Peyer's patch (tissue), 4 donors: Measurements from ENCODE around the gene BCL6B. TPM values are rescaled to one million over a fixed set of nuclear protein-coding genes. Genes with fewer than 3 reads are reported as not detected.

Source experiments
- DNase-seq, 3 donors: peaks; one replicate each; pipeline ENCODE4 v3.0.0-alpha.2; 2017 to 2019
- H3K27ac ChIP-seq, 4 donors: fragments of 200-600 bp; sonication (generic); one replicate each; pipeline ENCODE4 v1.5.1; 2016 to 2019
- H3K27me3 ChIP-seq, 2 donors: fragments of 200-600 bp; sonication (generic); one replicate each; pipeline ENCODE4 v1.5.1; 2019
- H3K36me3 ChIP-seq, 3 donors: fragments of 200-600 bp; sonication (generic); one replicate each; pipeline ENCODE4 v1.5.1; 2016 to 2019
- H3K4me1 ChIP-seq, 4 donors: fragments of 200-600 bp; sonication (generic); one replicate each; pipeline ENCODE4 v1.5.1; 2016 to 2019
- H3K4me3 ChIP-seq, 4 donors: fragments of 200-600 bp; sonication (generic); 1 replicate in 3 of 4; 2 replicates in 1 of 4; pipeline ENCODE4 v1.5.1; 2016 to 2019; ENCODE audit warnings: mild to moderate bottlenecking in 1 of 4
- H3K9me3 ChIP-seq, 4 donors: fragments of 200-600 bp; sonication (generic); one replicate each; pipeline ENCODE4 v1.5.1; 2016 to 2019; ENCODE audit warnings: mild to moderate bottlenecking in 1 of 4
- POLR2A ChIP-seq, 2 donors: fragments of 450-650 bp; IDR thresholded peaks; one replicate each; pipeline ENCODE4 v1.5.1; 2017; ENCODE audit warnings: antibody characterized with exemption in 2 of 2, mild to moderate bottlenecking in 2 of 2, moderate library complexity in 2 of 2
- total RNA-seq, 4 donors: library from RNA; depleted of rRNA; stranded (reverse); fragments of >200 nt; gene quantifications; one replicate each; pipeline ENCODE4 v1.1.0, GENCODE V29; 2016
- TF ChIP-seq, protein P1 (sequence below), 6 experiments: fragments of 450-650 bp in 4 of 6; fragments of 200-600 bp in 2 of 6; sonication (generic) in 1 of 6; IDR thresholded peaks; one replicate each; pipeline ENCODE4 v1.5.1; 2017 to 2019; ENCODE audit warnings: antibody characterized with exemption in 6 of 6, mild to moderate bottlenecking in 3 of 6, moderate library complexity in 1 of 6

Gene BCL6B
- total RNA-seq, 4 donors from 2014 or later: 0.57 to 9.9 (median 1.4) TPM

DNA sequence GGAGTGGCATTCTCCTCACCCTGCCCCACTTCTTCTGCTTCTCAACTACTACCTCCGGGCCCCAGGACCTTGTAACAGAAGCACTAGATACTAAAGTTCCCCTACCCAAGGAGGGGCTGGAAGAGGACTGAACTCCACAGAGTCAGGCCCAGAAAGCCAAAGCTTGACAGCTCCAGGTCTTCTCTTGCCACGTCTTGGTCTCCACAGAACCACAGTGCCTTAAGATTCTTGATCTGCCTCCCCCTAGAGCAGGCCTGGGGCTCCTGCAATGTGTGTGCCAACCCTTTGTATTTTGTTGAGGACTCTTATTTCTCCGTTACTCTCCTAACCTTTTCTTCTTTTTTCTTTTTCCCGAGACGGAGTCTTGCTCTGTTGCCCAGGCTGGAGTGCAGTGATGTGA lies 17.0 kb downstream of the BCL6B start:
- Histone ChIP-seq H3K4me3 (no peak overlapping the region), H3K27ac (no peak overlapping the region), H3K9me3 (no peaks in the 10 kb centered on the region), H3K36me3 (no peaks in the 10 kb centered on the region), H3K27me3 (peaks cover 0 to 6% of the 10 kb centered on the region in 2 donors), H3K4me1 (peaks cover 7 to 43% (median 28%) of the 10 kb centered on the region in 4 donors)
- no peak for DNase-seq
- TF ChIP-seq, protein P1, sequence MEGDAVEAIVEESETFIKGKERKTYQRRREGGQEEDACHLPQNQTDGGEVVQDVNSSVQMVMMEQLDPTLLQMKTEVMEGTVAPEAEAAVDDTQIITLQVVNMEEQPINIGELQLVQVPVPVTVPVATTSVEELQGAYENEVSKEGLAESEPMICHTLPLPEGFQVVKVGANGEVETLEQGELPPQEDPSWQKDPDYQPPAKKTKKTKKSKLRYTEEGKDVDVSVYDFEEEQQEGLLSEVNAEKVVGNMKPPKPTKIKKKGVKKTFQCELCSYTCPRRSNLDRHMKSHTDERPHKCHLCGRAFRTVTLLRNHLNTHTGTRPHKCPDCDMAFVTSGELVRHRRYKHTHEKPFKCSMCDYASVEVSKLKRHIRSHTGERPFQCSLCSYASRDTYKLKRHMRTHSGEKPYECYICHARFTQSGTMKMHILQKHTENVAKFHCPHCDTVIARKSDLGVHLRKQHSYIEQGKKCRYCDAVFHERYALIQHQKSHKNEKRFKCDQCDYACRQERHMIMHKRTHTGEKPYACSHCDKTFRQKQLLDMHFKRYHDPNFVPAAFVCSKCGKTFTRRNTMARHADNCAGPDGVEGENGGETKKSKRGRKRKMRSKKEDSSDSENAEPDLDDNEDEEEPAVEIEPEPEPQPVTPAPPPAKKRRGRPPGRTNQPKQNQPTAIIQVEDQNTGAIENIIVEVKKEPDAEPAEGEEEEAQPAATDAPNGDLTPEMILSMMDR (IDR thresholded peaks at IDR 0.05): no peak

DNA sequence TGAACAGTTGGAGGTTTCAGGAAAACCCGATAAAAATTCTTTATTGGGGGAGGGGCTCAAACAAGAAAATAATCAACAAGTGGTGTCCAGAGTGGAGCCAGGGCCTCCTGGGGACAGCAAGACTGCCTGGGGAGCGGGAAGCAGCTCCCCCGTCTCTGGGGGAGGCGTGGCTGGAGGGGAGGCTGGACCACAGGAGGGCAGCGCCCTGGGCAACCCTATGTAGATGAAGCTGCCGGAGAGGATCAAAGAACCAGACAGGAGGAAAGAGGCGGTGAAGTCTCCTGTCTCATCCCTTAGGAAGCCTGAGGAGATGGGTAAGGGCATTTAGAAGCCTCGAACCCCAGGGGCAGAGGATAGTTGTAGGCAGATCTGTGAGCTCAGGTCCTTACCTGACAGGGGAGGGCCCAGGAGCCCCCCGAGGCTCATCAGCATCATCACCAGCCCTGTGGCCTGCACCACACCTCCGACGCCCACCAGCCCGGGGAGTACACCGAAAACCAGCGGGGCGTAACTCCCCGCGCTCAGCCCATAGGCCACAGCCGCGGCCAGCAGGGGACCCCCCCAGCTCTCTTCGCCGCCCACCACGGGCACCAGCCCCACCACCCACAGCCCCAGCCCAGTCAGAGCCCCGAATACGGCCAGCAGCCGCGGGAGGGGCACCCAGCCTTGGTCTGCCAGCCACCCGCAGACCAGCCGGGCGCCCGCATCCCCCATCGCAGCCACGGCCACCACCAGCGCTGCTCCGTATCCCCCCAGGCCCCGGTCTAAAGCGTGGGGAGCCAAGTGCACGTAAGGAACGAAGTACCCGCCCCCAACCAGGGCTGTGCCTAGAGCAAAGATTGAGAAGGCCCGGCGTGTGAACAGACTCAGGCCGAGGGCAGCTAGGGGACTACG lies 19.0 kb downstream of the BCL6B start:
- peaks cover 0 to 6% of the 10 kb centered on the region in 2 donors for H3K27me3 ChIP-seq
- DNase-seq: peak; percentile 37 to 60 (median 55)
- peak overlapping the region; percentile 26 to 58 (median 54) for H3K4me3 ChIP-seq
- no peaks in the 10 kb centered on the region for H3K9me3 ChIP-seq
- TF ChIP-seq, protein P1 (IDR thresholded peaks at IDR 0.05): no peak
- no peak for TF ChIP-seq POLR2A (IDR thresholded peaks at IDR 0.05)
- peak overlapping the region in 1 of 4 donors; percentile 68 for H3K27ac ChIP-seq
- peaks cover 9 to 47% (median 24%) of the 10 kb centered on the region in 4 donors for H3K4me1 ChIP-seq
- no peaks in the 10 kb centered on the region for H3K36me3 ChIP-seq

DNA sequence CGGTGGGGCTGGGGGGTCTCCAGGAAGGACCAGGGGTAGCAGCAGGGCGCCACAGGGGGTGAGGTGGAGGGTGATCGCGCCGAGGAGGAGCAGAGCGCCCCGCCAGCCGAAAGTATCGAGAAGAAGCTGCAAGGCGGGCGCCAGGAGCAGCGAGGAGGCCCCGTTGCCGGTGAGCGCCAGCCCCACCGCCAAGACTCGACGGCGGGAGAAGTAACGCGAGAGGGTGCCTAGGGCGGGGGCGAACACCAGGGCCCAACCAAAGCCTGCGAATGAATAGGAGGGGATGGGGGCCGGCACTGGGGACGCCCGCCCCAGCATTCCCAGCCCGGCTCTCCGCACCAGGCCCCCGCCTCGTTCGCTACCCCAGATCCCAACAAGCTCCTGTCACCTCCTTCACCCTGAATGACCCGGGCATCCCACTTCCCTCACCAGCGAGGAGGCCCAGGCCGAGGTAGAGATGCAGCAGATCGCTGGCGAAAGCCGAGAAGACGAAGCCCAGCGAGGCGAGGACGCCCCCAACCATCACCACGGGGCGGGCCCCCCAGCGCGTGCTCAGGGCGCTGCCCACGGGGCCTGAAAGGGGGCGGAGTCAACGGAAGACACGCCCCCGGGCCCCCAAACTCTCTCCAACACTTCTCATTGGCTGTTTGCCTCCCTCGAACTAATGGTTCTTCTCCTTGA lies 19.8 kb downstream of the BCL6B start:
- Histone ChIP-seq H3K4me1 (peaks cover 9 to 53% (median 24%) of the 10 kb centered on the region in 4 donors), H3K27me3 (peaks cover 0 to 6% of the 10 kb centered on the region in 2 donors), H3K4me3 (peak overlapping the region; percentile 26 to 58 (median 54)), H3K9me3 (no peaks in the 10 kb centered on the region), H3K27ac (peak overlapping the region in 1 of 4 donors; percentile 68), H3K36me3 (no peaks in the 10 kb centered on the region)
- peak in 2 of 3 donors; percentile 27 to 53 for DNase-seq
- TF ChIP-seq, protein P1 (IDR thresholded peaks at IDR 0.05): no peak
- TF ChIP-seq POLR2A (IDR thresholded peaks at IDR 0.05): no peak

DNA sequence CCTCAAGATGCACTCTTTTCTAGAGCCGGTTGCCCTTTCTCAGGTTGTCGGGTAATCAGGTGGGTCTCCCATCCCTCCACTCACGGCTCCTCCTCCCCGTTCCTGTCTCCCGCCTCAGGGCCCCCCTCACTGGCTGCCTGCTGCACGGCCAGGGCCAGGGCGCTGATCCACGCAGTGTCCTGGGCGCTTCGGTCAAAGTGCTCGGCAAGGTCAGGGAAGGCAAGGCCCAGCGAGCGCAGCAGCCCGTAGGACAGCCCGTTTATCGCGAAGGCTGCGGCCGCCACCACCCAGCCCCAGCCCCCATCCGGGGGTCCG lies 20.3 kb downstream of the BCL6B start:
- peak overlapping the region in 2 of 4 donors; percentile 17 to 68 for H3K27ac ChIP-seq
- peaks cover 0 to 6% of the 10 kb centered on the region in 2 donors for H3K27me3 ChIP-seq
- peak overlapping the region; percentile 26 to 58 (median 54) for H3K4me3 ChIP-seq
- TF ChIP-seq, protein P1 (IDR thresholded peaks at IDR 0.05): no peak
- TF ChIP-seq POLR2A (IDR thresholded peaks at IDR 0.05): no peak
- no peaks in the 10 kb centered on the region for H3K36me3 ChIP-seq
- H3K4me1 ChIP-seq: peaks cover 9 to 52% (median 24%) of the 10 kb centered on the region in 4 donors
- no peaks in the 10 kb centered on the region for H3K9me3 ChIP-seq
- DNase-seq: peak in 1 of 3 donors; percentile 62

DNA sequence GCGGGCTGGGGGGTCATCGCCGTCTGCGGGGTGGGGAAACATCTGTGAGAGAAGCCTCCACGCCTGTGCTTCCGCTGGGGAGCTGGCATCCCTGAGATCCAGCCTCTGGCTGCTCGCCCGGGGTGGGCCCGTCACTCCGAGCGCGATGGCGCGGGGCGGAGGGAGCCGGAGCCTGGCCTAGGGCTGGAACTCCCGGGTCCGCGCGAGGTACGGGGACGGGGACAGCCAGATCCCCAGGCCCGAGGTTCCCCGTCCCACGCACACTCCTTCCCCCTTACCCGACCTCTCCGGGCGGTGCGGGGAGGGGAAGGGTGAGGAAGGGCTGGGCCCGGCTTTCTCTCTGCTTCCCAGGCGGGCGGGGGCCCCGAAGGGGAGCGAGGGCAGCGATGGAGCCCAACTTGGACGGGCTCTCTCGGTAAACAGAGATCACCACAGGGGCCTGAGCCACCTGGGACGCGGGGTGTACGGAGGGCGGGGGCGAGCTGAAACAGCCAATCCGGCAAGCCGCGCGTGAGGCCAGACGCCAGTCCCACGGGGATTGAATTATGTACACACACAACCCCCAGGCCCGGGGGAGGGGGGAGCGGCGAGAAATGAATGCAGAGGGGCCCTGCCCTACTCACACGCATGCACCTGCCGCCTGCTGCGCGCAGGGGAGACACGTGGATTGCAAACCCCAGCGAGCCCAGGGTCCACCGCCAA lies 20.8 kb downstream of the BCL6B start, which contains the start of gene SLC16A11:
SLC16A11 (minus strand) TSS at position 596 of the 702 bp plus-strand sequence; CDS start at position 17, 579 bp downstream.
- Histone ChIP-seq H3K4me3 (peak within 1 kb of the TSS; percentile 26 to 58 (median 54)), H3K27ac (peak within 1 kb of the TSS in 2 of 4 donors; percentile 17 to 68), H3K27me3 (peaks cover 0 to 6% of the 10 kb centered on the region in 2 donors), H3K36me3 (no peaks in the 10 kb centered on the region), H3K9me3 (no peaks in the 10 kb centered on the region), H3K4me1 (peaks cover 9 to 48% (median 24%) of the 10 kb centered on the region in 4 donors)
- TF ChIP-seq, protein P1 (IDR thresholded peaks at IDR 0.05): no peak
- no peak for TF ChIP-seq POLR2A (IDR thresholded peaks at IDR 0.05)
- peak; percentile 61 to 83 (median 78) for DNase-seq
